HEK293T (cell line): ENCODE measurements around the gene CCDC157.
A peak's percentile ranks its signal among the peaks of the same experiment; 100 is the strongest.

Experiments used
- BHLHE40 ChIP-seq: fragments of 450-650 bp; IDR thresholded peaks from 2 replicates; pipeline ENCODE4 v1.6.1; 2016; ENCODE audit warnings: mild to moderate bottlenecking, moderate library complexity, borderline replicate concordance
- CTBP1 ChIP-seq: fragments of 450-650 bp; IDR thresholded peaks from 2 replicates; pipeline ENCODE4 v1.6.1; 2016; ENCODE audit warnings: borderline replicate concordance
- ELF4 ChIP-seq: fragments of 450-650 bp; IDR thresholded peaks from 2 replicates; pipeline ENCODE4 v1.6.1; 2017; ENCODE audit warnings: antibody characterized with exemption
- FOXK2 ChIP-seq: fragments of 450-650 bp; IDR thresholded peaks from 2 replicates; pipeline ENCODE4 v1.6.1; 2016; ENCODE audit warnings: mild to moderate bottlenecking
- FOXM1 ChIP-seq: fragments of 450-650 bp; IDR thresholded peaks from 2 replicates; pipeline ENCODE4 v1.6.1; 2017; ENCODE audit warnings: mild to moderate bottlenecking, borderline replicate concordance
- HDGF ChIP-seq: fragments of 450-650 bp; IDR thresholded peaks from 2 replicates; pipeline ENCODE4 v1.6.1; 2017; ENCODE audit warnings: antibody characterized with exemption, borderline replicate concordance
- L3MBTL2 ChIP-seq: fragments of 450-650 bp; conservative IDR thresholded peaks from 2 replicates; pipeline ENCODE4 v1.6.1; 2016; ENCODE audit warnings: mild to moderate bottlenecking
- LEF1 ChIP-seq: fragments of 450-650 bp; IDR thresholded peaks from 2 replicates; pipeline ENCODE4 v1.6.1; 2017; ENCODE audit warnings: mild to moderate bottlenecking, borderline replicate concordance
- NFRKB ChIP-seq: fragments of 450-650 bp; IDR thresholded peaks from 2 replicates; pipeline ENCODE4 v1.6.1; 2016; ENCODE audit warnings: mild to moderate bottlenecking, moderate library complexity
- SP1 ChIP-seq: fragments of 450-650 bp; IDR thresholded peaks from 2 replicates; pipeline ENCODE4 v1.6.1; 2017
- SUZ12 ChIP-seq: fragments of 450-650 bp; IDR thresholded peaks from 2 replicates; pipeline ENCODE4 v1.6.1; 2016; ENCODE audit warnings: mild to moderate bottlenecking
- TARDBP ChIP-seq: fragments of 450-650 bp; IDR thresholded peaks from 2 replicates; pipeline ENCODE4 v1.6.1; 2016

DNA sequence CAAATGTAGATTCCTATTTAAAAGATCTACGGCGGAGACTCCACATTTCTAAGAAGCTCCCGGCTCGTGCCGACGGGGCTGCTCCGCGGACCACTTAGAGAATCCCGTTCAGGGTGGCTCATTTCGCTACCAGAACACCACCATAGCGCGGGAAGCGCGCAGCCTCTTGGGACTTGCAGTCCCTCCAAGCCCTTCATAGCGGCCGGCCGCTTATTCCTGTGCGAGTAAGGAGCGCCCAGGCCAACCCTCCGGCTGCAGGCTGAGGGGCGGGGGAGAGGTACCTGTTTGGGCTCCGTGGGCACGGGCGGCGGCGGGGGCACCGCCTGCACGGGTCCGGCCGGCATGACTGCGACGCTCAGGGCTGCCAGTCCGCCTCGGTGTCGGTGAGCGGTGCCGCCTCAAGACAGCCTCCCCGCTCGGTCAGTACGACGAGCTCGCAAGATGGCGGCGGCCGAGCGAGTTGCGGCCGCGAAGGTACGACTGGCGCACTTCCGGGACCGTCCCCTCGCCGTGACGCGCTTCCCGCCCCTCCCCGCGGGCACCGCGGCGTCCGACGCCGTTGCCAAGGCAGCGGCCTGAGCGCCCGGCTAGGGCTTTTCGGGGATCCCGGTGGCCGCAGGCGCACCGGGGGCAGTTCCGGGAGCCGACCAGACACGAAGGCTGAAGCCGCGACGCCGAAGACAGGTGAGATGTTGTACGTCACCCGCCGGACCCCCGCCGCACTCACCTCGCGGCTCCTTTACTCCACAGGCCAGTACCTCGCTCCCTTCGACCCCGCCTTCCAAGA lies at the start of gene CCDC157, which contains the start of gene SF3A1:
- TF ChIP-seq BHLHE40 (no peak), TARDBP (no peak), CTBP1 (no peak), SP1 (no peak), L3MBTL2 (peak; percentile 59), FOXM1 (no peak), NFRKB (peak; percentile 47; the same call in 1 of the 2 replicates), SUZ12 (no peak), LEF1 (no peak), ELF4 (peak; percentile 85), FOXK2 (no peak), HDGF (peak; percentile 71; the same call in 1 of the 2 replicates)
